Thoracic aorta (tissue), 2 donors: ENCODE results near the gene GPC6. TPM values are rescaled to one million over a fixed set of nuclear protein-coding genes. Genes with fewer than 3 reads are reported as not detected.

Experiments used
- ATAC-seq: fragments of 150-250 bp; one replicate; pipeline ENCODE4 v1.8.0; 2017; ENCODE audit warnings: low read depth; ENCODE audit not compliant: insufficient number of reproducible peaks, low FRiP score
- DNase-seq: peaks from one replicate; pipeline ENCODE4 v3.0.0-alpha.2; 2020; ENCODE audit warnings: low spot score
- H3K27ac ChIP-seq, 2 donors: fragments of 200-600 bp; sonication (generic); 1 replicate in 1 of 2; 2 replicates in 1 of 2; pipeline ENCODE4 v1.5.1; 2016; ENCODE audit warnings: mild to moderate bottlenecking in 2 of 2, moderate library complexity in 2 of 2
- H3K27me3 ChIP-seq: fragments of 200-600 bp; sonication (generic); replicated peaks from 2 replicates; pipeline ENCODE4 v1.6.0; 2016; ENCODE audit warnings: mild to moderate bottlenecking; ENCODE audit not compliant: insufficient read depth
- H3K36me3 ChIP-seq: fragments of 200-600 bp; sonication (generic); one replicate; pipeline ENCODE4 v1.5.1; 2016
- H3K4me1 ChIP-seq, 2 donors: fragments of 200-600 bp; sonication (generic); 1 replicate in 1 of 2; 2 replicates in 1 of 2; pipeline versions ENCODE4 v1.5.1 to v1.6.0; 2016; ENCODE audit warnings: low read depth in 2 of 2, mild to moderate bottlenecking in 1 of 2; ENCODE audit not compliant: control insufficient read depth in 1 of 2
- H3K4me3 ChIP-seq: fragments of 200-600 bp; sonication (generic); 2 replicates; pipeline ENCODE4 v1.5.1; 2016; ENCODE audit warnings: mild to moderate bottlenecking
- H3K9me3 ChIP-seq: fragments of 200-600 bp; sonication (generic); 2 replicates; pipeline ENCODE4 v1.5.1; 2016
- CTCF ChIP-seq: fragments of 200-600 bp; sonication (generic); IDR thresholded peaks from one replicate; pipeline ENCODE4 v1.5.1; 2019; ENCODE audit warnings: antibody characterized with exemption
- total RNA-seq, 2 donors: library from RNA; depleted of rRNA; stranded (reverse); fragments of >200 nt; gene quantifications; one replicate each; pipeline versions ENCODE4 v1.1.0 to v1.2.3, GENCODE V29; 2016

The GPC6 gene
- total RNA-seq, 2 donors from 2014 or later = 34.9 to 56.4 TPM

- no peak for ATAC-seq
- no peak for TF ChIP-seq CTCF
Measured at GRCh38 chr13:93750676-93751075, 524.1 kb downstream of the GPC6 start.

GRCh38 chr13:93751117-93751516, 524.5 kb downstream of the GPC6 start:
- H3K27me3 ChIP-seq = no peaks in the 10 kb centered on the region
- DNase-seq = no peak
- no peak for TF ChIP-seq CTCF
- H3K36me3 ChIP-seq = no peaks in the 10 kb centered on the region
- no peak overlapping the region for H3K27ac ChIP-seq
- no peak for ATAC-seq
- no peak overlapping the region for H3K4me3 ChIP-seq
- no peaks in the 10 kb centered on the region for H3K9me3 ChIP-seq
- H3K4me1 ChIP-seq = peaks cover 0 to 2% of the 10 kb centered on the region in 2 donors

More at GRCh38 chr13:93750676-93751075, 524.1 kb downstream of the GPC6 start:
- no peak overlapping the region for H3K4me3 ChIP-seq
- no peaks in the 10 kb centered on the region for H3K9me3 ChIP-seq
- DNase-seq = no peak
- H3K4me1 ChIP-seq = peaks cover 0 to 3% of the 10 kb centered on the region in 2 donors
- no peak overlapping the region for H3K27ac ChIP-seq
- no peaks in the 10 kb centered on the region for H3K36me3 ChIP-seq
- no peaks in the 10 kb centered on the region for H3K27me3 ChIP-seq

- H3K4me1 ChIP-seq = peaks cover 0 to under 1% of the 10 kb centered on the region in 2 donors
- H3K9me3 ChIP-seq = no peaks in the 10 kb centered on the region
- no peak for DNase-seq
- H3K36me3 ChIP-seq = no peaks in the 10 kb centered on the region
- no peak for TF ChIP-seq CTCF
- no peaks in the 10 kb centered on the region for H3K27me3 ChIP-seq
- H3K4me3 ChIP-seq = no peak overlapping the region
- ATAC-seq = no peak
- H3K27ac ChIP-seq = no peak overlapping the region
Measured at GRCh38 chr13:93752541-93752940, 525.9 kb downstream of the GPC6 start.

- TF ChIP-seq CTCF = no peak
- Histone ChIP-seq H3K9me3 (no peaks in the 10 kb centered on the region), H3K27ac (no peak overlapping the region), H3K4me3 (no peak overlapping the region), H3K4me1 (peaks cover 0 to 6% of the 10 kb centered on the region in 2 donors), H3K36me3 (no peaks in the 10 kb centered on the region), H3K27me3 (no peaks in the 10 kb centered on the region)
- ATAC-seq (no peak), DNase-seq (no peak)
Measured at GRCh38 chr13:93753639-93754038, 527.0 kb downstream of the GPC6 start.

GRCh38 chr13:93755341-93755740, 528.7 kb downstream of the GPC6 start:
- H3K27ac ChIP-seq = no peak overlapping the region
- TF ChIP-seq CTCF = no peak
- H3K4me3 ChIP-seq = no peak overlapping the region
- DNase-seq (no peak), ATAC-seq (no peak)
- peaks cover 0 to 6% of the 10 kb centered on the region in 2 donors for H3K4me1 ChIP-seq
- H3K36me3 ChIP-seq = no peaks in the 10 kb centered on the region
- H3K9me3 ChIP-seq = no peaks in the 10 kb centered on the region
- H3K27me3 ChIP-seq = no peaks in the 10 kb centered on the region
